Fibroblast of upper back skin (primary cell): ENCODE measurements around the gene MT1M.
"Not testable (repeated sequence)": the region's sequence is repeated elsewhere in the genome, so short reads cannot be mapped to it uniquely, and the experiment has no call there.

Source experiments
- DNase-seq: peaks from one replicate; pipeline ENCODE4 v3.0.0-alpha.2; 2013

Gene MT1M

GRCh38 chr16:56608876-56609462 lies 23.5 kb upstream of the MT1M start:
- DNase-seq: no peak

- peak; percentile 80 for DNase-seq
Observed at GRCh38 chr16:56609463-56609921, 23.0 kb upstream of the MT1M start.

GRCh38 chr16:56610017-56610608 lies 22.3 kb upstream of the MT1M start:
- DNase-seq: peak; percentile 43

GRCh38 chr16:56610609-56611111 lies 21.8 kb upstream of the MT1M start:
- DNase-seq: no peak

- DNase-seq: no peak
Observed at GRCh38 chr16:56611281-56611833, 21.1 kb upstream of the MT1M start.

GRCh38 chr16:56613706-56614105 lies 18.8 kb upstream of the MT1M start:
- no peak for DNase-seq

- DNase-seq: peak; percentile 77
Observed at GRCh38 chr16:56614549-56614991, 17.9 kb upstream of the MT1M start.

GRCh38 chr16:56615353-56615752 lies 17.1 kb upstream of the MT1M start:
- no peak for DNase-seq

GRCh38 chr16:56616608-56617211 lies 15.7 kb upstream of the MT1M start:
- no peak for DNase-seq

GRCh38 chr16:56617212-56618085 lies 15.0 kb upstream of the MT1M start:
- peak; percentile 59 for DNase-seq

GRCh38 chr16:56618138-56618537 lies 14.3 kb upstream of the MT1M start:
- DNase-seq: no peak

- no peak for DNase-seq
Observed at GRCh38 chr16:56620339-56620897, 12.0 kb upstream of the MT1M start.

GRCh38 chr16:56621665-56622445 lies 10.6 kb upstream of the MT1M start:
- not testable (repeated sequence) for DNase-seq

- not testable (repeated sequence) for DNase-seq
Observed at GRCh38 chr16:56623184-56623583, 9.3 kb upstream of the MT1M start.

- no peak for DNase-seq
Observed at GRCh38 chr16:56623637-56624036, 8.8 kb upstream of the MT1M start.

- peak; percentile 84 for DNase-seq
Observed at GRCh38 chr16:56625140-56625942, 7.1 kb upstream of the MT1M start, which contains the start of gene MT1E. Gene MT1E, plus strand, starts transcription at chr16:56625781. Its CDS starts 71 bp downstream, at chr16:56625852.

GRCh38 chr16:56625943-56626654 lies 6.4 kb upstream of the MT1M start:
- peak; percentile 71 for DNase-seq

- no peak for DNase-seq
Observed at GRCh38 chr16:56626685-56627084, 5.8 kb upstream of the MT1M start.

- no peak for DNase-seq
Observed at GRCh38 chr16:56628486-56629350, 3.7 kb upstream of the MT1M start.
